ENCODE data around the gene P2RX4.

GRCh38 chr12:121172145-121172544 is 37.8 kb upstream of the P2RX4 start:
- TF ChIP-seq CTCF (IDR thresholded peaks at IDR 0.05), result no peak
- TF ChIP-seq POLR2A (IDR thresholded peaks at IDR 0.05), result no peak
